DLD1 (cell line): Measurements from ENCODE around the gene EP300.
"Not testable (repeated sequence)": the region's sequence is repeated elsewhere in the genome, so short reads cannot be mapped to it uniquely, and the experiment has no call there.

Source experiments
- in situ Hi-C: cut with HindIII; loops from 2 replicates; pipeline ENCODE4 v1.10.0; 2017; ENCODE audit warnings: low sequenced_read_pairs

The EP300 gene

DNA sequence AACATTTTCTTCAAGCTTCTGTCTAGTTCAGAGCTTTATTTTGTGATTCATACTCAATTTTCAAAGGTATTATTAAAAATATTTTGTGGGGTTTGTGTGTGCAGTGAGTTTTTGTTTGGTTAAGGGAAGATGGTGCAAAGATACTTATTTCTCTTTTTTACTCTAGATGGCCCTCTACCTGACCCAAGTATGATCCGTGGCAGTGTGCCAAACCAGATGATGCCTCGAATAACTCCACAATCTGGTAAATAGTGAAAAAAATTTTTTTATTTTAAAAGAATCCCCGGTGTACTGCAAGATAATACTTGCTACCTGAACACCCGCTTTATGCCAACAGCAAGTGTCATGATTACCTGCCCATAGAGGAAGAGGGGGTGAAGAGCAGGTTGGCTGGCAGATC, 54.2 kb downstream of the EP300 start:
- in situ Hi-C loops: no loop called here

DNA sequence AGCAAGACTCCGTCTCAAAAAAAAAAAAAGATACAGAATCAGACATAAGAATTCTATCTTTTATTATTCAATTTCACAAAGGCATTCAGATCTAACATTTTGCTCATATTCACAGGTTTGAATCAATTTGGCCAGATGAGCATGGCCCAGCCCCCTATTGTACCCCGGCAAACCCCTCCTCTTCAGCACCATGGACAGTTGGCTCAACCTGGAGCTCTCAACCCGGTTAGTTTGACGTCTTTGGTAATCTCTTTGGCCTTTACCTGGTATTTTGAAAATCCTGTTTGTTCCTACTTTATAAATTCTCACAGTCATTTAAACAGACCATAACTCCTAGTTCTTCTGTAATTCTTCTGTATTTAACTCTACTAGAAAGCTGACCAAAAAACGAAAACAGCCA, 55.3 kb downstream of the EP300 start:
- in situ Hi-C loops: no loop called here

DNA sequence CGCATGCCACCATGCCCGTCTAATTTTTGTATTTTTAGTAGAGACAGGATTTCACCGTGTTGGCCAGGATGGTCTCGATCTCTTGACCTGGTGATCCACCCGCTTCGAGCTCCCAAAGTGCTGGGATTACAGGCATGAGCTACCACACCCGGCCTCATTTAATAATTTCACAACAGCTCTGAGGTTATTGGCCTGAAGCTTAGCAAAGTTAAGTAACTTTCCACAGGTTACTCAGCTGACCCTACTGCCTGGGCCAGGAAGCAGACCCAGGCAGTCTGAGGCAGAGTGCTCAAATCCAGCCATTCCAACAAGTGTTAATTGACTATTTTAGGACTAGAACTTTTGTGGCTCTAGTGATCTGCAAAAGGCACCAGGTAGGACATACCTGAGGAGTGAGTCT, 60.5 kb downstream of the EP300 start:
- in situ Hi-C loops: loop anchor here (25.0 kb wide), 1 partner anchor 191 kb away; the partner anchor contains the start of gene RBX1

DNA sequence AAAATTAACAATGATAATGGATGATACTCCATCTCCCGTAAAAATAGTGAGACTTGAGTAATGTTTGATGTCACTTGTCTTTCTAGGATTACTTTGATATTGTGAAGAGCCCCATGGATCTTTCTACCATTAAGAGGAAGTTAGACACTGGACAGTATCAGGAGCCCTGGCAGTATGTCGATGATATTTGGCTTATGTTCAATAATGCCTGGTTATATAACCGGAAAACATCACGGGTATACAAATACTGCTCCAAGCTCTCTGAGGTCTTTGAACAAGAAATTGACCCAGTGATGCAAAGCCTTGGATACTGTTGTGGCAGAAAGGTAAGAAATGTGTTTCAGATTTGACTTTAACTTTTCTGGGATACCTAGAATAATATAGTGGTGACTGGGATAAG, 64.7 kb downstream of the EP300 start:
- in situ Hi-C loops: loop anchor here (25.0 kb wide), 1 partner anchor 195 kb away; the partner anchor contains the start of gene RBX1

DNA sequence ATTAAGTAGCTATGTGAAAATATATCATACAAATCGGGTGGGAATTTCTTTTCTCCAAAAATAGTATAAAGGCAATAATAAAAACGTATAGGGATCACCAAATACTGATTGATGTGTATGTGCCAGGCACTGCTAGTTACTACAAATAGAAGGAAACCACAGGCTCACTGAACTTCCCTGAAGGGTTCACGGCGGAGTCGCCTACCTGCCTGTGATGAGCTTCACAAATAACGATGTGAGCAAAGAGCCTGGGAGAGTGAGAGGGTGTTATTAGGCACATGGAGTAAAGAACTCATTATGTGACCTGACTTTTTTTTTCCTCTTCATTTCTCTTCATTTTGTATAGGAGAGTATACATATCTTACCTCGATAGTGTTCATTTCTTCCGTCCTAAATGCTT, 76.8 kb downstream of the EP300 start:
- in situ Hi-C loops: loop anchor here (25.0 kb wide), 1 partner anchor 207 kb away; the partner anchor contains the start of gene RBX1

DNA sequence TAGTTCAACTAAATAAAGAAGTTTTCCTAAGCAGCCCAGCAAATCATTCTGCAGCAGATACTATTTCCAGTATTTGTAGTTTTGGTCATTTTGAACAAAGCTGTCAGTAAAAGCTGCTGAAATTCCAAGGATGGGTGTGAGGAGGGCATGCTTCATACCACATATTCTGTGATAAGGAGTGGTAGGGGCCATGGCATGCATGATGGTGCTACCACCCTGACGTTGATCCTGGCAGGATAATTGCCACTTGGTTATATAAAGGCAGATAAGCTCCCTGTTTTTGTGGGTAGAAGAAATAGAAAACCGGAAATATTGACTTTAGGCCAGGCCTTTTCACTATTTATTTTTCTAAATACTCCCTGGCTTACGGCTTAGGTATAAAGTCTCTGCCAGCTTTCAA, 79.6 kb downstream of the EP300 start:
- in situ Hi-C loops: loop anchor here (25.0 kb wide), 1 partner anchor 210 kb away; the partner anchor contains the start of gene RBX1

DNA sequence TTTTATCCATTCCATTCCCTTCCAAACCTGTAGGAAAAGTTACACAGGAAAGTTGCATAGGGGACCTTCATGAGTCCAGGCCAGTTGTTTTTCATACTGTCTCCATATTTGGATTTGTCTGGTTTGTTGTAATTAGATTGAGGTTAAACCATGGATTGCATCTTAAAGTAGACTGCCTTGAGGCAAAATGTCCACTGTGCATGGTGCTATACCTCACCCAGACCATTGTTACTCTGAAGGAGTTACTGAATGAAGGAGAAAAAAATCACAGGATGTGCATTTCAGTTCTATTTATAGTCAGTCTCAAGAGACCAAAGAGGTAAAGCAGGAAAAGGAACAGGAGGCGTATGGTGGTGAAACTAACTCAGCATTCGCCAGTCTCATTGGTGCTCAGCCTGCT, 83.2 kb downstream of the EP300 start:
- in situ Hi-C loops: no loop called here

DNA sequence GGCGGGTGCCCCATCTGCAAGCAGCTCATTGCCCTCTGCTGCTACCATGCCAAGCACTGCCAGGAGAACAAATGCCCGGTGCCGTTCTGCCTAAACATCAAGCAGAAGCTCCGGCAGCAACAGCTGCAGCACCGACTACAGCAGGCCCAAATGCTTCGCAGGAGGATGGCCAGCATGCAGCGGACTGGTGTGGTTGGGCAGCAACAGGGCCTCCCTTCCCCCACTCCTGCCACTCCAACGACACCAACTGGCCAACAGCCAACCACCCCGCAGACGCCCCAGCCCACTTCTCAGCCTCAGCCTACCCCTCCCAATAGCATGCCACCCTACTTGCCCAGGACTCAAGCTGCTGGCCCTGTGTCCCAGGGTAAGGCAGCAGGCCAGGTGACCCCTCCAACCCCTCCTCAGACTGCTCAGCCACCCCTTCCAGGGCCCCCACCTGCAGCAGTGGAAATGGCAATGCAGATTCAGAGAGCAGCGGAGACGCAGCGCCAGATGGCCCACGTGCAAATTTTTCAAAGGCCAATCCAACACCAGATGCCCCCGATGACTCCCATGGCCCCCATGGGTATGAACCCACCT, 84.7 kb downstream of the EP300 start:
- in situ Hi-C loops: no loop called here

DNA sequence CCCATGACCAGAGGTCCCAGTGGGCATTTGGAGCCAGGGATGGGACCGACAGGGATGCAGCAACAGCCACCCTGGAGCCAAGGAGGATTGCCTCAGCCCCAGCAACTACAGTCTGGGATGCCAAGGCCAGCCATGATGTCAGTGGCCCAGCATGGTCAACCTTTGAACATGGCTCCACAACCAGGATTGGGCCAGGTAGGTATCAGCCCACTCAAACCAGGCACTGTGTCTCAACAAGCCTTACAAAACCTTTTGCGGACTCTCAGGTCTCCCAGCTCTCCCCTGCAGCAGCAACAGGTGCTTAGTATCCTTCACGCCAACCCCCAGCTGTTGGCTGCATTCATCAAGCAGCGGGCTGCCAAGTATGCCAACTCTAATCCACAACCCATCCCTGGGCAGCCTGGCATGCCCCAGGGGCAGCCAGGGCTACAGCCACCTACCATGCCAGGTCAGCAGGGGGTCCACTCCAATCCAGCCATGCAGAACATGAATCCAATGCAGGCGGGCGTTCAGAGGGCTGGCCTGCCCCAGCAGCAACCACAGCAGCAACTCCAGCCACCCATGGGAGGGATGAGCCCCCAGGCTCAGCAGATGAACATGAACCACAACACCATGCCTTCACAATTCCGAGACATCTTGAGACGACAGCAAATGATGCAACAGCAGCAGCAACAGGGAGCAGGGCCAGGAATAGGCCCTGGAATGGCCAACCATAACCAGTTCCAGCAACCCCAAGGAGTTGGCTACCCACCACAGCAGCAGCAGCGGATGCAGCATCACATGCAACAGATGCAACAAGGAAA, 85.4 kb downstream of the EP300 start:
- in situ Hi-C loops: no loop called here

DNA sequence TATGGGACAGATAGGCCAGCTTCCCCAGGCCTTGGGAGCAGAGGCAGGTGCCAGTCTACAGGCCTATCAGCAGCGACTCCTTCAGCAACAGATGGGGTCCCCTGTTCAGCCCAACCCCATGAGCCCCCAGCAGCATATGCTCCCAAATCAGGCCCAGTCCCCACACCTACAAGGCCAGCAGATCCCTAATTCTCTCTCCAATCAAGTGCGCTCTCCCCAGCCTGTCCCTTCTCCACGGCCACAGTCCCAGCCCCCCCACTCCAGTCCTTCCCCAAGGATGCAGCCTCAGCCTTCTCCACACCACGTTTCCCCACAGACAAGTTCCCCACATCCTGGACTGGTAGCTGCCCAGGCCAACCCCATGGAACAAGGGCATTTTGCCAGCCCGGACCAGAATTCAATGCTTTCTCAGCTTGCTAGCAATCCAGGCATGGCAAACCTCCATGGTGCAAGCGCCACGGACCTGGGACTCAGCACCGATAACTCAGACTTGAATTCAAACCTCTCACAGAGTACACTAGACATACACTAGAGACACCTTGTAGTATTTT, 86.1 kb downstream of the EP300 start:
- in situ Hi-C loops: no loop called here

DNA sequence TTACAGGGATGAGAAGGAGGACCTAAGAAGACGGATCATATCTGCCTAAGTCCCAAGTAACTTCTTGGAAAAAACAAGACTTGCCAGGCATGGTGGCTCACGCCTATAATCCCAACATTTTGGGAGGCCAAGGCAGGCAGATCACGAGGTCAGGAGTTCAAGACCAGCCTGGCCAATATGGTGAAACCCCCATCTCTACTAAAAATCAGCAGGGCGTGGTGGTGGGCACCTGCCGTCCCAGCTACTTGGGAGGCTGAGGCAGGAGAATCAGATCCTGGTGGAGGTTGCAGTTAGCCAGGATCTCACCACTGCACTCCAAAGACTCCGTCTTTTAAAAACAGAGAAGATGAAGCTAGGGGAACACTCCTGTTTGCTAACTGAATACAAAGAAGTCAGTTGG, 88.0 kb downstream of the EP300 start:
- in situ Hi-C loops: not testable (repeated sequence)

DNA sequence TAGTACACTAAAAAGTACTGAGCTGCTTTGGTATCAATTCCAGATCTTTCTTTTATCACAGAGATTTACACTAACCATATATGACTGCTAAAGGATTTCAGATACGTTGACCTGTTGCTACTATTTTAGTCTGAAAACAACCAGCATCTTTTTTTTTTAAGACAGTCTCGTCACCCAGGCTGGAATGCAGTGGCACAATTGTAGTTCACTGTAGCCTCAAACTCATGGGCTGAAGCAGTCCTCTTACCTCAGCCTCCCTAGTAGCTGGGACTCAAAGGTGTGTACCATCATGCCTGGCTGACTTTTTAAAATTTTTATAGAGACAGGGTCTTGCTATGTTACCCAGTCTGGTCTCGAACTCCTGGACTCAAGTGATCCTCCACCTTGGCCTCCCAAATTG, 88.5 kb downstream of the EP300 start:
- in situ Hi-C loops: no loop called here

DNA sequence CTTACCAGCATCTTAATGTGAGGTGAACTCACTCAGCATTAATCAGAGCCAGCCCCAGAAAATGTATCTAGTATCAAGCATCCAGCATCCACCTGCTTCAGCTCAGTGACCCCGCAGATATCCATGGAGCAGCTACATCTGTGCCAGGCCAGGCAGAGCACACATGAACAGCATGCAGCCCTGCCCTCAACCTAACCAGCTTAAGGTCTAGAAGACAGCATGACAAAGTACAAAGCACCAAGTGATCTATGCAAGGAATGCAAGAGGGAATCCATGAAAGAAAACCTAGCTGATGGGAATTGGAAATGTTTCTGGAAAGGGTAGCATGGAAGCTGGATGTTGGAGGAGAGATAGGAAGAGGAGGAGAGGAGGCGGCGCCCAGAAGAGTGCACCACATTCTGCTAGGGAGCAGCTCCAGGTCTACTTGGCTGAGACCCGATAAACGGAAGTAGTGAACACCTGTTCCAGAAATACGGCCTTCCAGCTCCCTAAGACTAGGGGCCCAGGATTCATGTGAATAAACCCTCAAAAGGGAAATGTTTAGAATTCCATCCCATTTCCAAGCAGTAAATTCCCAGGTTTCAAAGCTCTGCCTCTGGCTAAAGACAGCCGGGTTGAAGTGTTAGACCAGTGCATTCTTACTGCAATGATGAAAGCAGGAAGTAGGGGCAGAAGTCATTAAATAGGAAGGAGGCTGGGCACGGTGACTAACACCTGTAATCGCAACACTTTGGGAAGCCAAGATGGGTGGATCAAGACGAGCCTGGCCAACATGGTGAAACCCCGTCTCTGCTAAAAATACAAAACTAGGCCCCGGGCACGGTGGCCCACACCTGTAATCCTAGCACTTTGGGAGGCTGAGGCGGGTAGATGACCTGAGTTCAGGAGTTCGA, 89.2 kb downstream of the EP300 start:
- in situ Hi-C loops: no loop called here

DNA sequence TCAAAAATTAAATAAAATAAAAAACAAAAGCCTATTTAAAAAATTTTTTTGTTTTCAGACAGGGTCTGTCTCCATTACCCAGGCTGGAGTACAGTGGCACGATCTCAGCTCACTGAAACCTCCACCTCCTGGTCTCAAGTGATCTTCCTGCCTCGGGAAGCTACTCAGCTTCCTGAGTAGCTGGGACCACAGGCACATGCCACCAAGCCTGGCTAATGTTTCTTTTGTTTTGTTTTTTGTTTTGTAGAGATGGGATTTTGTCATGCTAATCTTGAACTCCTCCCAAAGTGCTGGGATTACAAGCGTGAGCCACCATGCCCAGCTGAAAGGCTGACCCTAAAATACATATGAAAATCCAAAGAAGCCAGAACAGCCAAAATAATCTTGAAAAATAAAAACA, 92.3 kb downstream of the EP300 start:
- in situ Hi-C loops: no loop called here

DNA sequence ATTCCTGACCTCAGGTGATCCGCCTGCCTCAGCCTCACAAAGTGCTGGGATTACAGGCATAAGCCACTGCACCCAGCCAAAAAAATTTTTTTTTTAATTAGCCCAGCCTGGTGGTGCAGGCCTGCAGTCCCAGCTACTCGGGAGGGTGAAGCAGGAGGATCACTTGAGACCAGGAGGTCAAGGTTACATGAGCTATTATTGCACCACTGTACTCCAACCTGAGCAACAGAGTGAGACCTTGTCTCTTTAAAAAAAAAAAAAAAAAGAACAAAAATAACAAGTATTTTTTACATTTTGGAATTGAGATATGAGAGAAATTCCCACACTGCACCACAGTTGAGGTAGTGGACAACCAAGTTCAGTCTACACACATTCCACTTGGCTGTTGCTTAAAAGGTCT, 99.1 kb downstream of the EP300 start:
- in situ Hi-C loops: no loop called here

DNA sequence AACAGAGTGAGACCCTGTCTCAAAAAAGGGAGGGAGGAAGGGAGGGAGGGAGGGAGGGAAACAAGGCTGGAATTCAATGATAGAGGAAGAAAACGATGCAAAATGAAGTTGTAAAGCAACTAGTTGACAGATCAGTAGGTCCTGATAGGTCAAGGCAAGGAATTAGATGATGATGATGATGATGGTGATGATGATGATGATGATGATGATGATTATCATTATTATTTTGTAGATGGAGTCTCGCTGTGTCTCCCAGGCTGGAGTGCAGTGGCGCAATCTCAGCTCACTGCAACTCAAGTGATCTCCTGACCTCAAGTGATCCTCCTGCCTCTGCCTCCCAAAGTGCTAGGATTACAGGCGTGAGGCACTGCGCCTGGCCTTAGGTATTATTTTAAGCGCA, 101.4 kb downstream of the EP300 start:
- in situ Hi-C loops: no loop called here

DNA sequence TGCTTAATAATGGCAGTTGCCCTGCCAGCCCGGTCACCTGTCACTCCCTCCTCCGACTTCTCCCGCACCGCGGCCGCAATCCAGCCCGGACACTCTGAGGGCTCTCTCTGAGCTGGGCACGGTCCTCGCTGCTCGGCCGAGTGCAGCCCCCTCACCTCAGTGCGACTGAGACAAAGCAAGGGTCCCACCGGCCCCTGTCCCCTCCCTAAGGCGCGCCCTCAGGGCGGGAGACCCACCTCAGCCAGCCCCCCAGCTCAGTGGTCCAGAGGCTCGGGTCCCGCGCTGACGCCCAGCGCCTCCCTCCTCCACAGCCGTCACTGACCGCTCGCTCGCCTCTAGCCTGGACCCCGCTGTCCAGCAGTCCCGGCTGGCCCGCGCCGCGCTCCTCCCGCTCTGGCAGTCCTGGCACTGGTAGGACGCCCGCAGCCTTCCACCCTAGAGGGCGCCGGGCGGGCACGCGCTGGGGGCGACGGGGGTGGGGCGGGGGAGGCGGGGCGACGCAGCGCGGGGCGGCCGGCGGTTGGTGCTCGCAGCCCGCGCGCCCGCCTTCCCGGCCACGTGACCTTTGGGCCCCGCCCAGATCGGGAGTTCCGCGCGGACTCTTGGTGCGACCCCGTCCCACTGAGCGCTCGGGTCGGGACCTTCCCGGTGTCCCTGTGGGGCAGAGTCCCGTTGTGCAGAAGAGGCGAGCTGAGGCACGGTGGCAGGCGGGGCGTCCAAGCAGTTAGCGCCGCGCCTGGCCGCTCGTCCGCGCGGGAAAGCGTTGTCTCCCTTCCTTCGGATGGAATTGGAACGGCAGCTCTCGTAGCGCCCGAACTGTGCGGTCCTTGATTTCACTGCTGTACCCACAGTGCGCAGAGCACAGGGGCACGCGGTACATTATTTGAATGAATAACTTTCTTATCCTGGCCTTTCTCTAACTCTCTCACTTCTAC, 104.9 kb downstream of the EP300 start:
- in situ Hi-C loops: no loop called here

DNA sequence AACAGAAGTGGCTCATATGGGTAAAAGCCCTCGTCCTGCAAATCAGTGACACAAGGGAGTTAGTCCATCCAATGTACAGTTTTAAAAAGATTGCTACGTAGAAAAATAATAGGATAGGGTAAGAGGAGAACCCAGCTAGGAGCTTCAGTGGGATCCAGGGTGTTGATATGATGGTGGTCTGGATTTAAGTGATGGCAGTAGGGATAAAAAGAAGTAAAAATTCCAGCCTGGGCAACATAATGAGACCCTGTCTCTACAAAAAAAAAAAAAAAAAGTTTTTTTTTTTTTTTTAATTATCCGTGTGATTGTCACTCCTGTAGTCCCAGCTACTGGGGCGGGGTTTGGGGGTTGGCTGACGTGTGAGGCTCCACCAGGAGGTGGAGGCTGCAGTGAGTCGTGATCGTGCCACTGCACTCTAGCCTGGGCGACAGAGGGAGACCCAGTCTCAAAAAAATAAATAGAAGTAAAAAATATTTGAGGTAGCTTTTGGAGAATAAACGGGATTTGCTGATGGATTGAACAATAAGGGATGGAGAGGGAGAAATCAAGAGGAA, 105.7 kb downstream of the EP300 start:
- in situ Hi-C loops: no loop called here

DNA sequence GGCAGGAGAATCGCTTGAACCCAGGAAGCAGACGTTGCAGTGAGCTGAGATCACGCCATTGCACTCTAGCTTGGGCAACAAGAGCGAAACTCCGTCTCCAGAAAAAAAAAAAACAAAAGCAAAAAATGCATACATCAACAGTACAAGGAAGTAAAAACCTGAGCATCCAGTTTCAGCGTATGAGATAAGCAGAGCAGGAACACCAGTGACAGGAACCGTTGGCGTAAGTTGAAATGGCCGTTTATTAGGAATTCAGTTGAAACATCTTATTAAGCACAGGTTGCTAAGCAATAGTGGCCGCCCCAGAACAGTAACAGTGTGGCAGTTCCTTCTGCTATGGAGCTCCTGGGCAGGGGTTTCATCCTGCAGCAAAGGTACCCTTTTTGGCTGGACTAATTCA, 108.7 kb downstream of the EP300 start:
- in situ Hi-C loops: no loop called here

DNA sequence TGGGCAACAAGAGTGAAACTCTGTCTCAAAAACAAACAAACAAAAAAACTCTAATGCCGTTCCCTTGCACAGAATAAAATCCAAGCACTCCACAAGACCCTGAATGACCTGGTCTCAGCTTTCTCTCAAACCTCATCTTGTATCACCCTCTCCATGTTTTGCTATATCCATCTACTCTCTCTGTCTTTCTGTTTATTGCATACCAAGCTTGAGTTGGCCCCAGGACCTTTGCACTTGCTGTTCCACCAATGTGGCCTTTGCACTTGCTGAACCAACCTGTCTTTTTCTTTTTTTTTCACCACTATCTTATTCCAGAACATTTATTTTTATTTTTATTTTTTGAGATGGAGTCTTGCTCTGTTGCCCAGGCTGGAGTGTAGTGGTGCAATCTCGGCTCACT, 110.7 kb downstream of the EP300 start:
- in situ Hi-C loops: no loop called here
